ENCODE data around the gene PARVA.

PARVA gene

GRCh38 chr11:12543596-12544415 lies 166.4 kb downstream of the PARVA start:
- no peak for TF ChIP-seq CTCF (IDR thresholded peaks at IDR 0.05; ENCODE audit: low read depth, low read length)
- H3K4me3 ChIP-seq (ENCODE audit: low read depth, low read length): no peak overlapping the region

GRCh38 chr11:12544986-12545775 lies 167.8 kb downstream of the PARVA start:
- no peak overlapping the region for H3K4me3 ChIP-seq (ENCODE audit: low read depth, low read length)

GRCh38 chr11:12546122-12546521 lies 168.8 kb downstream of the PARVA start:
- H3K4me3 ChIP-seq (ENCODE audit: low read depth, low read length): no peak overlapping the region
- no peak for TF ChIP-seq CTCF (IDR thresholded peaks at IDR 0.05; ENCODE audit: low read depth, low read length)

More at GRCh38 chr11:12544986-12545775, 167.8 kb downstream of the PARVA start:
- no peak for TF ChIP-seq CTCF (IDR thresholded peaks at IDR 0.05; ENCODE audit: low read depth, low read length)

GRCh38 chr11:12546660-12547059 lies 169.3 kb downstream of the PARVA start:
- no peak overlapping the region for H3K4me3 ChIP-seq (ENCODE audit: low read depth, low read length)
- TF ChIP-seq CTCF (IDR thresholded peaks at IDR 0.05; ENCODE audit: low read depth, low read length): no peak

- H3K4me3 ChIP-seq (ENCODE audit: low read depth, low read length): no peak overlapping the region
- no peak for TF ChIP-seq CTCF (IDR thresholded peaks at IDR 0.05; ENCODE audit: low read depth, low read length)
Observed at GRCh38 chr11:12547953-12548650, 170.7 kb downstream of the PARVA start.

- no peak overlapping the region for H3K4me3 ChIP-seq (ENCODE audit: low read depth, low read length)
- no peak for TF ChIP-seq CTCF (IDR thresholded peaks at IDR 0.05; ENCODE audit: low read depth, low read length)
Observed at GRCh38 chr11:12552692-12553091, 175.3 kb downstream of the PARVA start.

Measured in WI38 (cell line).